HG02588 (cell line): Measurements from ENCODE around the gene SERPINA4.
"Not testable (repeated sequence)": the region's sequence is repeated elsewhere in the genome, so short reads cannot be mapped to it uniquely, and the experiment has no call there.

Source experiments
- ATAC-seq: cut with Tn5 transposase; IDR thresholded peaks from one replicate; pipeline ENCODE4 v1.9.1; 2021; ENCODE audit warnings: mild to moderate bottlenecking, moderate library complexity; ENCODE audit not compliant: unreplicated experiment

Gene SERPINA4

DNA sequence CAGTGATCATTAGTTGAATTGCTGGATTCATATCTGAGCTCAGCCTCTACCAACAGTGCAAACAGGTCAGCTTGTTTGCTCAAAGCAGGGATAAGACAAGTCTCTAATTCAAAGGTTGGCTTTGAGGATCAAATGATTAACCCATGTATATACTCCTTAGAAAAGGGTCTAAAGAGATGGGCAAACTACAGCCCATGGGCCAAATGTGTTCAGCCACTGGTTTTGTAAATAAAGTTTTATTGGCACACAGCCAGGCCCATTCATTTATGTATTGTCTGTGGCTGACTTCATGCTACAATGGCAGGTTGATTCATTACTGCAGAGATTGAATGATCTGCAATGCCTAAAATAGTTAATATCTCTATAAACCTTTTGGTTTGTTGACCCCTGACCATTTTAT lies 3.1 kb downstream of the SERPINA4 start:
- no peak for ATAC-seq

DNA sequence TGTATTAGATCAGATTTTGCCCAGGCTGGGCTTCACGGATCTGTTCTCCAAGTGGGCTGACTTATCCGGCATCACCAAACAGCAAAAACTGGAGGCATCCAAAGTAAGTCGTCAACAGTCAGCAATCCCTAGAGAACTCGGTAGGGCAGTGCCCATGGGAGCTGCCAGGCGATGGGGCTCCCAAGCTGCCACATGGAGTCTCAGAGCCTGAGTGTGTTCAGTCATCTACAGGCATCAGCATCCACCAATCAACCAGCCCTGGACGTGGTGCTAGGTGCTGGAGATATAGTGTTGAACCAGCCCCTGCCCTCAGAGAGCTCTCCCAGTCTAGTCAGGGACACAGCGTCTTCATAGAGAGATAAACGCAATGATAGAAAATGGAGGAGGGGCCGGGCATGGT lies 6.9 kb downstream of the SERPINA4 start:
- ATAC-seq, result no peak

DNA sequence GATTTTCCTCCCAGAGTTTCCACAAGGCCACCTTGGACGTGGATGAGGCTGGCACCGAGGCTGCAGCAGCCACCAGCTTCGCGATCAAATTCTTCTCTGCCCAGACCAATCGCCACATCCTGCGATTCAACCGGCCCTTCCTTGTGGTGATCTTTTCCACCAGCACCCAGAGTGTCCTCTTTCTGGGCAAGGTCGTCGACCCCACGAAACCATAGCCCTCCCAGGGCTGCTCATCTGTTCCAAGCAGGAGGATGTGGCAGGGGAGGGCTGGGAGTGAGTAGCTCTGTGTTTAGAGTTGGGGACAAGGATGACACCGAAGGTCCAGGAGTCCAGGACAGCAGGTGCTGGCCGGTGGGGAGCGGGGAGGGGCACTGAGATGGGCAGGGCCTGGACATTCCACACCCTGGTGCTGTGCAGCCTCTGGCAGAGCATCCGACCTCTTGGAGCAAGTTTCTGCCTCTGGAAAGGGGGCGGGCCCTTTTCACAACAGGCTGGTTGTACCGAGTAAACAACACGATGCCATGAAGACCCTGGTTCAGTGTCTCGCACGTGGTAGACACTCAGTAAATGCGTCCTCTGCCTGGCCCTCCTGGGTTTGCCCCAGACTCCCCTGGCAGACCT lies 8.2 kb downstream of the SERPINA4 start:
- no peak for ATAC-seq

DNA sequence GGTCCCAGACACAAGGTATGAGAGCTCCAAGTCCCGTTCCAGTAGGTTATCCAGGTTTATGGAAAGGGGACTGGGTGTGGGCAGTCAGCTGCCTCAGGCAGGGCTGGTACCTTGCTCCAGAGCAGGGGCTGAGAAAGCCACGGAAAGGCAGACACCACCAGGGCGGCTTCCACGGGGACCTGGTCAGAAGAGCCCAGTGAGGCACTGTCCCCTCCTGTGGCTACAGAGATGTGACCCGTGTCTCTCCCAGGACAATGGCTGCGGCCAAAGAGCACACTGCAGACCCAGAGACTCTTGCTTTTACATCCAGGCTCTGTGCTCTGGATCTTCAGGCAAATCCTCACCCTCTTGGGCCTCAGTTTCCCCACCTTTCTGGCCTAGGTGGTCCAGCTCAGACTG lies 8.8 kb downstream of the SERPINA4 start:
- no peak for ATAC-seq

DNA sequence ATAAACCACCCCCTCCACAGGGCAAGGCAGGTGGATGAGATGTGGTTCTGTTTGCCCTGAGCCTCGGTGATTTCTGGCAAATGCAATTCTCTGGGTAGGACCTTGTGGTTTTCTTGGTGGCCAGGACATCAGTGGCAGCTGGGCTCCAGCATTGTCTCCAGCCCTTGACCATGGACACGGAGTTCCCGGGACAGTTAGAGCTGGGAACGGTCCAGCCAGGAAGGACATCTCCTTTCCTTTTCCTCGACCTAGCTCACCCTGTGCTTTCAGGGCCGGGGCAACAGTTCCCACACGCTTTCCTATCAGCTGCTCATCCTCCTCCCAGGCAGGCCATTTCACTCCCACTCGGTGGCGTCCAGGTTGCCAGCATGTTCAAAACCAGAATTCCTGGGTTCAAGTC lies 9.2 kb downstream of the SERPINA4 start:
- ATAC-seq, result no peak

DNA sequence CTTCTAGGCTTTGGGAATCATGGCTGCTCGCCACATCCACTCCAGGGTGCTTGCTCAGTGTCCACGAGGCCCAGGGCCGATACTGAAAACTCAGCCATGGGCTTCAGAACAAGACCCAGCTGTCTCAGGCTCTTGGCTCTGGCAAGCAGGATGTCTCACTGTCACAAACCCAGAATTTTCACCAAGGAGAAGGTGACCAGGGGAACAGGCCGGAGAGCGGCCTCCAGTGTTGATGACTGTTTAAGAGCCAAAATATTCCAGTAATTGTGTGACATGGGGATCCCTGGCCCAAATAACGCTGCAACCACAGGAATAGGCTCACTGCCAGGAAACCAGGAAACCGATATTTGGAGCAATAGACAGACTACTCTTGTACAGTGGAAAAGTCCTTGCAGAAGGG lies 10.2 kb downstream of the SERPINA4 start:
- ATAC-seq, result no peak

DNA sequence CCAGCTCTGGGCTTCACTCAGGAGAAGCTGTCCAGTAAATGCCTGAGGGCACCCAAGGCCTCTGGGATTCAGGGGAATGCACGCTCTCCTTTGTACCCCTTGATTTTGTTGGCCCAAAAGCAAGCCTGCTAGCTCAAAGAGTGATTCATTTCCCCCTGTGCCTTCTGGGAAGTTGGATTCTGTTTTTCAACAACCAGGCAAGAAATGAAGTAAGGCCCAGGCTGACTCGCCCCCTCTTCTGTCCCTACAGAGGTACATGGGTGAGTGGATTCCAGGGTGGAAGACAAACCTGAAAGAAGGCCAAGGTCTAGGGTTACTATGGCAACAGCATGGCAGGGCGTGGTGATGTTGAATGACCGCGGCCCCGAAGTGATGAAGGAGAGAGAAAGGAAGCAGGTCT lies 10.7 kb downstream of the SERPINA4 start:
- ATAC-seq, result no peak

DNA sequence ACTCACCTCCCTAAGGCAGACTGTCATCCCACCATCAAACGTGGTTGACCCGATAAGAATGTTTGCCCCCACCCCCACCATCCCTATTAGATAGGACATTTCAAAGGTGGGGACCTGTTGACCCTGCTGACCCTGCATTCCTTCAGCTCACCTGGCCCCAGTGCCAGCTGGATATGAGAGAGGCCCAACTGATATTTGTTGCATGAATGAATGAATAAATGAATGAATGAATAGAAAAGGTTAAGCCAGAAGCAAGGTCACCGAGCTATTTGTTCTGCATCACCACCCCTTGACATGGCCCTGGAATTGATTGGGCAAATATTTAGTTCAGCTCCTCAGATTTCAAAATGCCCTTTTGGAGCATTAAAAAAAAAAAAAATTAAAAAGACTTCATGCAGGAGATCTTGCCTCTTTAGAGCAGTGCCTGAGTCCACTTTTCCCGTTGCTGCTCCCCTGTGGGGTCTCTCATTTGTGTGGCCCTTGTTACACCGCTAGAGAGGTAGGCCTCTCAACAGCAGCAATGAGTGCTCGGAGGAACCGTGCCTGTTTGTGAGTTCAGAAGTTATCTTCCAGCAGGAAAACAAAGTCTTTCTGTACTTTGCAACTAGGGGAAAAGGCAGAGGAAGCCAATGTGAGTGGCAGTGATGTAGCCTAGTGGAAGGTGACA lies 11.5 kb downstream of the SERPINA4 start:
- no peak for ATAC-seq

DNA sequence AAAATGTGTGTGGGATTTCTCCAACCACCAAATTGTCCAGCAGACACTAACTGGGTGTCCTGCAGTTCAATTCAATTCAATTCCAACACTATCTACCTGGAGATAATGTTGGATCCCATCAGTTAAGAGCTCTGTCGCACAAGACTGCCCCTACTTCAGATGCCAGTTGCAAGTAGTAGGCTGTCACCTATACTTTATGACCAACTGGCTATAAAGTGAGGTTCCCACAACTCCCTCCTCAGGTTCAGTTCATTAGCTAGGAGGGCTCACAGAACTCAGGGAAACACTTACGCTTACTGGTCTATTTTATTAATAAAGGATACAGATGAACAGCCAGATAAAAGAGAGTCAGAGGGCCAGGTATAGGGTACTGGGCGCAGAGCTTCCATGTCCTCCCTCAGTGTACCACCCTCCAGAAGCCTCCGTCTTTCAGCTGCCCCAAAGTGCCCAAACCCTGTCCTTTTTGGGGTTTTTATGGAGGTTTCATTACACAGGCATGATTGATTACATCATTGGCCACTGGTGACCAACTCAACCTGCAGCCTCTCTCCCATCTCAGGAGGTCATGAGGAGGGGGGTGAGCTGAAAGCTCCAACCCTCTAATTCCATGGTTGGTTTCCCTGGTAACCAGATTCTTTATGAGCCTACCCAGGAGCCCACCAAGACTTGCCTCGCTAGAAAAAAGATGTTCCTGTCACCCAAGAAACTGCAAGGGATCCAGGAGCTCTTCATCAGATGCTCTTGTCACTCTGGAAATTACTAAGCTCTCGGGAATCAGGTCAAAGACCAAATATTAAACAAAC lies 12.4 kb downstream of the SERPINA4 start:
- no peak for ATAC-seq

DNA sequence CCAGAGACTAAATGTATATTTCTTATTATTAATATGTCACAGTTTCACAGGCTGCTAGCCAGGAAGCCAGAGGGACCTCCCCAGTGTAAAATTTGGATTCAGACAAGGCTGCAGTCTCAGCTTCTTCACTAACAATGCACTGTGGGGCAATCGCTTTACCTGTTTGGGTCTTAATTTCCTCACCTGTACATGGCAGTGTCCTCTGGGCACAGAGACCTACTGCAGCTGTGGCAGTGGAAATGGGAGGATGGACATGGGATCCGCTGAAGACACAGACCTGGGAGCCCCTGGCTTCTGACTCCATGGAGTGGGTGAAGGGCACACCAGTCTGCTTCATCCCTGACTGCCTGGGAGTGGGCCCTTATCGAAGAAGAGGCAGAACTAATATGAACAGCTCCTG lies 13.1 kb downstream of the SERPINA4 start:
- ATAC-seq, result no peak

DNA sequence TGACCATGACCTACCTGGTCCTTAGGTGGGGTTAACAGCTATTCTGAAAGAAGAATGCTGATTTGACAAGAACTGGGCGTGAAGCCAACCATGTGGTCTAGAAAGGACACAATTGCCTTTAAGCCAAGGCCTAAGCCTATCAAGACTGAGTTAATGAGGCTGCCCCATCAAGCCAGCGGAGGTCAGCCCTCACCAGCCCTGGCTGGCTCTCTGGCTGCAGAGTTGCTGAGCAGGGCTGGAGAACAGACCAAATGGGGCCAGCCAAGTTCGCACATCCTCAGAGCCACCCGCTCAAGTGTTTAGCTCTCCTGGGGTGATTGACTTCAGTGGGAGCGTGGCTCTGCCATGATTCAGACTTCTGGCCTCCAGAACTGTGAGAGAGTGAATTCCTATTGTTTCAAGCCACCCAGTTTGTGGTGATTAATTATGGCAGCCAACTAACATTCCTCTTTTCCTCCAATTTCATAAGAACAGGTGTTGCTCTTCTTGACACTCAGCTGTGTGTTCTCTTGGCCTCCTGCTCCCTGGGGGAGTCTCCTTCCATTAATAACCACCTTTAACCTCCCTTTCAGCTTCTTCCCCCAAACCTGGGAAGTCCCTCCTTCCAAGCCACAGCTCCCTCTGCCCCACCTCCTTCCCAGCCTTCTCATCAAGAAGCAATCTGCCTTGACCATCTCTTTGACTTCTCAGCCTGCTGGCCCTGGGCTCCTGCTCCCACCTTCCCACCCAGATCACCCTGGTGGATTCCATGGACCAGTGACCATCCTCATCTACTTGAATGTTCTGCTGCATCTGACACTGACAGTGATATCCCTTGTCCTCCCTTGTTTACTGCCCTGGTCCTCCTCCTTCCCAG lies 14.7 kb downstream of the SERPINA4 start:
- no peak for ATAC-seq

DNA sequence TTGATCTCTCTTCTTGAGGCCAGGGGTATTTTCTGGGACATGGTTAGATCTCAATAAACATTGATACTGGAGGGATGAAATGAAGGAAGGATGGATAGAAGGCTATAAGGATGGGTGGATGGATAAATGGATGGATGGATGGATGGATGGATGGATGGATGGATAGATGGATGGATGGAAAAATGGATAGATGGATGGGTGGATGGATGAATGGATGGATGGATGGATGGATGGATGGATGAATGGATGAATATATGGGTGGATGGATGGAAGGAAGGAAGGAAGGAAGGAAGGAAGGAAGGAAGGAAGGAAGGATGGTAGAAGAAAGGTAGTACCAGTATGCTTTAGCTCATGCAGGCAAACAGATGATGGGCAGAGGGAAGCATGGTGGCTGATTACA lies 16.2 kb downstream of the SERPINA4 start:
- ATAC-seq, result not testable (repeated sequence)

DNA sequence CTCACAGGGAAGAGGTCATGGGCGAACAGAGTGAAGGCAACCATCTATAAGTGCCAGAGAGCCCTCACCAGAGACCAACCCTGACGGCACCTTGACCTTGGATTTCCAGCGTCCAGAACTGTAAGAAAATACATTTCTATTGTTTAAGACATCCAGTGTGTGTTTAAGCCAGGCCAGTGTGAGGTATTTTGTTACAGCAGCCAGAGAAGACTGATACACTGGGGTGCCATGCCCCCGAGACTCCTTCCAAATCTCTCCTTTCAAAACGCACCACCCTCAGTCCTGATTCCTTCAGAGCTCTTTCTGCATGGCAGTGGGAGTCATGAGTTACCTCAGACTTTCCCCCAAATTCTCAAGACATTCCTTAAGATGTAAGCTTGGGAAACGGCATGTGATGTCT lies 17.5 kb downstream of the SERPINA4 start:
- ATAC-seq, result no peak

DNA sequence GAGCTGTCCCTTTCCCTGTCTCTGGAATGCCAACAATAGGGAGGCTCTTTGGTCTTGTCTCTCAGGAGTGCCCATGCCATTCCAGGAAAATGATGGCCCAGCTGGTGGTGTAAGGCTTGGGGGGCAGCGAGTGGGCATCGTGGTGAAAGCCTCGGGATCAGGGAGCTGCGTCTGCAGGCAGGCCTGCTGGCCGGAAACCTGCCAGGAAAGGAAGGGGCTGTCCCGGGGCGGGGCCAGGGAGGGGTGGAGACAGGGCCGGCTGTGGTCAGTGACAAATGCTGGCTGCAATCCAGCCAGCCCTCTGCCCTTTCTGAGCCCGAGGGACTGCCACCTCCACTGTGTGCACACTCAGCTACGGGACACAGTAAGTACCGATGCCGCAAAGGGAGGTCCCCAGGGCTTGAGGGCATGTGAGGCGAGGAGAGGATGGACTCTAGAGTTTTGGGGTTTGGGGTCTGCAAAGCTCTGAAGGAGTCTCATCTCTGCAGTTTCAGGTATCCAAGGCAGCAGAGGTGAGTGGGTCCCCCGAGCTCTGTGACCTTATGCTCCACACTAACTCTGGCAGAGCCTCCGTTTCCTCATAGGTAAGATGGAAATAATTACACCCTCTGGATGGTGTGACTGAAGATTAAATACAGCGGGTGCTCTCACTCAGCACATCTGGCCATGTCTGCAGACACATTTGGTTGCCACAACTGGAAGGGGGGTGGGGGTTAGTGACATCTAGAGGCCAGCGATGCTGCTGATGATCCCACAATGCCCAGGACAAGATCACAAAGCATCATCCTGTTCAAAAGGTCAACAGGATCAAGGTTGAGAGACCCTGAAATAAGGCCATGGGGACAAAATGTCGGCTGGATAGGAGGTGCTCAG lies 20.1 kb downstream of the SERPINA4 start, which contains the start of gene SERPINA5:
SERPINA5 (plus strand) TSS at position 300 of the 873 bp plus-strand sequence. CDS start 5,937 bp downstream, outside the sequence.
- ATAC-seq, result no peak

DNA sequence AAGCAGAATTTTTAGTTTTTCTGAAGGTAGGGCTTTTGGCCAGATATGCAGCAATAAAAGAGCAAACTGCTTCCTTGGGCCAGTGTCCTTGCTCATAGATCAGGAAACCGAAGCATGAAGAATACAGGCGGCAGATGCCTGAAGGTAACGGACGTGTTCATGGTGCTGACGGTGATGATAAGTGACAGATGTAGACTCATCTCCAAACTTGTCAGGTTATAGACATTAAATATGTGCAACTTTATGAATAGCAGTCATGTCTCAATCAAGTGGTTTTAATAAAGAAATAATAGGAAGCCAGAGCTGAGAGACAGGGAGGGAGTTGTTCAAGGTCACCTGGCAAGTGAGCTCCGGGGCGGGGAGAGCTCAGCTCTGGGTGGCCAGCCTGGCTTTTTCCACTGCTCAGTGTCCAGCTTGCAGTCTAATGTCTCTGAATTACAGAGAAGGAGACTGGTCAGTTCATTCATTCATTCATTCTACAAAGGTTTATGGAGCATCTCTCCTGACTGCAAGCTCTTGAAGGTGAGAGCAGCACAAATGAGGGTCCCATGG lies 21.0 kb downstream of the SERPINA4 start:
- no peak for ATAC-seq

DNA sequence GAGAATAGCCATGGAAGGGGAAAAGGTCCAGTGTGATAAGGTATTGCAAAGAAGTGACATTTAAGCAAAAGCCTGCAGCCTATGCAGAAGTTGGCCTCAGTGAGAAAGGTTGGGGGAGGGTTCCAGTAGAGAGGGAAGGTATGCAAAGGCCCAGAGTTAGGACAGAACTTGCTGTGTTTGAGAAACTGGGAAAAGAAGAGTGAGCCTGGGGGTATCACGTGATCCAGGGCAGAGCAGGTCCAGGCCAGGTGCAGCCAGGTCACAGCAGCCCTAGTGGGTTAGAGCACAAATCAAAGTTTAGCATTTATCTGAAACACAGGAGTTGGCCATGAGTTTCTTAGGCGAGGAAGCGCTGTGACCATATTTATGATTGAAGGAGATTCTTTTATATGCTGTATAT lies 21.6 kb downstream of the SERPINA4 start:
- no peak for ATAC-seq

DNA sequence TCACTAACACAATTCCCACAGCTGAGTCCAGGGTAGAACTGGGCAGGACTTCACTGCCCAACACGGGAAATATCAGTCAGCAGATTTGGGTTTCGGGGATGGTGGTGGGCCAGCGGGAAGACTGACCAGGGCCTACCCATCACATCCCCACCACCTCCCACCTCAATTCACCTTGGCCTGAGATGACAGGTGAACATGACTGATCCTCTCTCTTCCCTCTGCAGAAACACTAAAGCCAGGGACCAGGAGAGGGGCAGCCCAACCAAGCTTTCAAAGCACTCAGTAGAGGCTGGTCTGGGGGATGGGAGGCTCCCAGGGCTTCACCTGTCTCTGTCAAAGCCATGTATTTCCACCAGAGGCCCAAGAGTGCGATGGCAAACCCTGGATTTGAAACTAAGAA lies 22.3 kb downstream of the SERPINA4 start:
- no peak for ATAC-seq

DNA sequence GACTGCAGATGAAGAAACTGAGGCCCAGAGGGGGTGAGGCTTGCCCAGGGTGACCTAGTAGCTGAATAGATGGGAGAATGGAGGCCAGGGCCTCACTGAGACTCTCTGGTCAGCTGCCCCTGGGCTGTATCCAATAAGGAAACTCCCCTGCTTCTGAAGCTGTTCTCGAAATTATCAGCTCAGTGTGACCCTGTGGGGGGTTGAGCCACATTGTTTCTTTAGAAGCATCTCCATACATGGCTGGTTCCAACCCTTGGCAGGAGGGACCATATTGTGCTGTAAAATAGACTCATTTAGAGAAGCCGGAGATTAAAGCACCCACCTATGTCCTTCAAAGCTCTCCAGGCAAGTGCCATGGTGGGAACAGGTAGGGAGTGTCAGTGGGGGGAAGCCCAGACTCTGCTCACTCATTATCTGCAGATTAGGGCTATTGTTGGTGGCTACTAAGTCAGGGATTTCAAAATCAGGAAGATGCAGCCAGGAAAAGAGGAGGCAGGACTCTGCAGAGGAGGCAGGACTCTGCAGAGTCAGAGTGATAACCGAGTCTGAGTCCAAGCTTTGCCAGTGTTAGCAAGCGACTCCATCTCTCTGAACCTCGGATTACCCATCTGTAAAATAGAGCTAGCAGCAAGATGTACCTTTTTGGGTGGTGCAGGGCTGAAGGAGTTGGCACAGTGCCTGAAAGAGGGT lies 23.5 kb downstream of the SERPINA4 start:
- ATAC-seq, result no peak

DNA sequence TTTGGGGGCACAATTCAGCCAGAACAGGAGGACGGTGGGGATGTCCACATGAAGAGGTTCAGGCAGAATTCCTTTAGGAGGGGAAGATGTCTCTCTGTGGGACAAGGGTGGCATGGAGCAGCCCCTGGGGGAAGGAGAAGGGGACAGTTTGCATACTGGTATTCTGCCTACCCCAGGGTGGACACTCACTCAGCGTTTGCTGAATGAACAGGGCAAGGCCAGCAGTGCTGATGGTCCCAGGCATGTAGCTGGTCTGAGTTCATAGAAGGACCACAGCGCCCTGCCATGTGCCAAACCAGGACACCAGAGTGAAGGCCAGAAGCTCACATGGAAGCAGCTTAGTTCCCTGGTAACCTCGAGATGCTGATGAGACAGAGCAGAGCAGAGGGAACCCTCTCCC lies 25.4 kb downstream of the SERPINA4 start:
- ATAC-seq, result no peak
